HG02763 (cell line): ENCODE results near the gene MAP2K7.

ENCODE experiments used
- ATAC-seq: cut with Tn5 transposase; IDR thresholded peaks from one replicate; pipeline ENCODE4 v1.9.1; 2021; ENCODE audit warnings: mild to moderate bottlenecking, moderate library complexity; ENCODE audit not compliant: unreplicated experiment

Gene MAP2K7

DNA sequence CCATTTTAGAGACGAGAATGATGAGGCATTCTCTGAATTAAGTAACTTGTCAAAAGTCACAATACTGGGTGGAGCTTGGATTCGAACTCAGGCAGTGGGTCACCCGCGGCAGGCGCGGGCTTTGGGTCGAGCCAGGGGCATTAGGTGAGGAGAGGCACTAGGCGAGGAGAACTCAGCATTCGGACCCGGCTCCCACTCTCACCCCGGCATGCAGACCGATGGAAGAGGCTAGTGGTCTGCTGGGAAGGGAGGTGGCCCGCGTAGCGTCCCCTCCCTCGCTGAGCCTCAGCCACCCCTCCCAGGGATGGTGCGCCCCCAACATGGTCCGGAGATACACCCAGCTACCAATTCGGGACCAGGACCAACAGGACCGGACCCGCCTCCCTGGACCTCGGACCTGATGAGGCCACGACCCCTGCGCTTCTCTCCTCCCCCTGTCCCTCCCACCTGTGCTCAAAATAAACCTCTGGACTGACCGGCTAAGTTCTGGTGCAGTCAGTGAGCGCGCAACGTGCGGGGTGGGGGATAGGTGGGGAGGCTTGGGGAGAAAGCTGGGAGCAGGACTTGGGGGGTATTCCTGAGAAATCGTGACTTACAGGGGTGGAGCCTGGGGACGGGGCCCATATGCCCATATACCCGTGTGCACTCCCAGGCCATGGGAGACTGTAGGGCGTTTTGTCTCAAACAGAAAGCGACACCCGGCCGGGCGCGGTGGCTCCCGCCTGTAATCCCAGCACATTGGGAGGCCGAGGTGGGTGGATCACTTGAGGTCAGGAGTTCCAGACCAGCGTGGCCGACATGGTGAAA lies 15.1 kb downstream of the MAP2K7 start:
- ATAC-seq: no peak

DNA sequence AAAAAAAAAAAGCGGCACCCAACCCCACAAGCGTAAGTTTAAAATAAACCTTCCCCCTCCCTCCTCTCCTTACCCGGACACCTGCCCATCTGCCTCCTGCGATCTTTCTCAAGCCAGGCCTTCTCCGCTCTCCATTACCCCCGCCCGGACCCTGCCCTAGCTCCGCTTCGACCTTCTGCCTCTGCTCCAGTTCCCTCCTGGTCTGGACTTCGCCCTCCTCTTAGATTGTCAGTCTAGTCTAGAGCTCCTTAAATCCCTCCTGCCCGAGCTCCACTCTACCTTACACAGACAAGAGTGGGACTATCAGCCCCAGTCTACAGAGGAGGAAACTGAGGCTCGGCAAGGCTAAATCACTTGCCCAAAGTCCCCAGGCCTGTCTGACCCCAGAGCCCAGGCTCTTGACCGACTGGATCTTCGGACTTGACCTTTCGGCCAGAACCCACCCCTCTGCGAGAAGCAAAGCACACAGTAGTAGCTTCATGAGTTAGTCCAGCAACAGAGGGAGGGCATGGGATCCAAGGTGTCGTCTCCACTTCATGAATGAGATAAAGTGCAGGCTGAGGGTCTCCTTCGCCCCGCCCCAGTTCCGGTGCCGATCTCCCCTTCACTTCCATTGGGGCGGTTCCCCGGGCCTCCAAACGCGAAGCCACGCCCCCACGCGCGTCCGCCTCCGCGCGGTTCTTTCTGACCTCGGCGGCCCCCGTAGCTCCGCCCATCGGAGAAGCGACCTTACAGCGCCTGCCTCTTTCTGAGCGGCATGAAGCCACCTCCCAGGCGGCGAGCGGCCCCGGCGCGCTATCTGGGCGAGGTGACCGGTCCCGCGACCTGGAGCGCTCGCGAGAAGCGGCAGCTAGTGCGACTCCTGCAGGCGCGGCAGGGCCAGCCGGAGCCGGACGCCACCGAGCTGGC lies 16.2 kb downstream of the MAP2K7 start, which contains the start of gene SNAPC2:
SNAPC2 (plus strand) TSS at position 729 of the 909 bp plus-strand sequence; CDS start at position 758, 29 bp downstream.
- peak; percentile 52 for ATAC-seq

- peak; percentile 50 for ATAC-seq
Observed at GRCh38 chr19:7920519-7921301, 17.0 kb downstream of the MAP2K7 start.

DNA sequence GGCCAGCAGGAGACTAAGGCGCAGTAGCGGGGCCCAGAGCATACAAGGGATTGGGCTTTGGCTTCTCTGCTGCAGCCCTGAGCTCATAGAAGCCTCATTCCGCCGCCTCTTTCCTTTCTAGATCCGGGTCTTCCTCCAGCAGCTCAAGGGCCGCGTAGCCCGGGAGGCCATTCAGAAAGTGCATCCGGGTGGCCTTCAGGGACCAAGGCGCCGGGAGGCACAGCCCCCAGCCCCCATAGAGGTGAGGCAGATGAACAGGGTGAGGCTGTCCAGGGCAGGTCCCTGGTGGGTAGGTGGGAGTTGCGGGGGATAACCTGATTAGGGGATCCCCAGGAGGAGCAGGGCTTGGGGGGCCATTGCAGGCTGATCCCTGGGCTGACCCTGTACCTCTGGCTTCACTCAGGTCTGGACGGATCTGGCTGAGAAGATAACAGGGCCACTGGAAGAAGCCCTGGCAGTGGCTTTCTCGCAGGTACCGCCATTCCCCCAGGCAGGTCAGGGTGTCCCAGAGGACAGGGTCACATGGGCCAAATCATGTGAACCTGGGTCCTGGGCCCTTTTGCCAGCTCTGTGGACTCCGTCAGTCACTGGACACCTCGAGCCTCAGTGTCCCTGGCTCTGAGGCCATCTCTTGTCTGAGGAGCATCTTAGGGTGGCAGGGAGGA lies 17.8 kb downstream of the MAP2K7 start:
- ATAC-seq: no peak

DNA sequence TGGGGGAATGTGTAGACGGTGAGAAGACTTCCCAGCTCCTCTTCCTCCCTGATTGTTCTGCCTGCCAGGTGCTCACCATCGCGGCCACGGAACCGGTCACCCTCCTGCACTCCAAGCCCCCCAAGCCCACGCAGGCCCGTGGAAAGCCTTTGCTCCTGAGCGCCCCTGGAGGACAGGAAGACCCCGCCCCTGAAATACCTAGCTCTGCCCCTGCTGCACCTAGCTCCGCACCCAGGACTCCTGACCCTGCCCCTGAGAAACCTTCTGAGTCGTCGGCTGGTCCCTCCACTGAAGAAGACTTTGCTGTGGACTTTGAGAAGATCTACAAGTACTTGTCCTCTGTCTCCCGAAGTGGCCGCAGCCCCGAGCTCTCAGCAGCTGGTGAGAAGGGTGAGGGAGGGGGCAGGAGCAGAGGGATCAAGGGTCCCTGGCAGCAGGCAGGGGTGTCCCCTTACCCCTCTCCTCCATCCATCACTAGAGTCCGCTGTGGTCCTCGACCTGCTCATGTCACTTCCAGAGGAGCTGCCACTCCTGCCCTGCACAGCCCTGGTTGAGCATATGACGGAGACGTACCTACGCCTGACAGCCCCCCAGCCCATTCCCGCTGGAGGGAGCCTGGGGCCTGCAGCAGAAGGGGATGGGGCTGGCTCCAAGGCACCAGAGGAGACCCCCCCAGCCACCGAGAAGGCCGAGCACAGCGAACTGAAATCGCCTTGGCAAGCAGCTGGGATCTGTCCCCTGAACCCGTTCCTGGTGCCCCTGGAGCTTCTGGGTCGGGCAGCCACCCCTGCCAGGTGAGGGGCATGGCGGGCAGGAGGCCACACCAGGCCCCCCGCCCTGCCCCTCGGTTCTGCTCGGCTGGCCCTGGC lies 18.5 kb downstream of the MAP2K7 start:
- ATAC-seq: no peak

DNA sequence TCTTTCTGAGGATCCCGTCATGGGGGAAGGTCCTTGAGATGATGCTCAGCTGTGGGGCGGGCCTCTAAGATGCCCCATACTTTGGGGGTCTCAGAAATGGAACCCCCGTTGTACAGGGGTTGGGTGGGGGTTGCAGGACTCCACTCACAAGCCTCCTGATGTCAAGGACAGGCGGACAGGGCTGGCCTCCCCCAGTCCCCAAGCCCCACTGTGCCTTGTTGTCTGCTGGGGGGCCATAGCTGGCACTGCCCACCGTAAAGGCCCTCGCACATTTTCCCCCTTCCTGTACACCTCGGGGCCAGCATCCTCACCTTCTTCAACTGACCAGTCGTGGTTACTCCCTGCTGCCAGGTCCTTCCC lies 19.1 kb downstream of the MAP2K7 start:
- no peak for ATAC-seq

GRCh38 chr19:7923295-7924191 lies 19.9 kb downstream of the MAP2K7 start:
- ATAC-seq: no peak

- ATAC-seq: no peak
Observed at GRCh38 chr19:7924241-7924640, 20.6 kb downstream of the MAP2K7 start.

DNA sequence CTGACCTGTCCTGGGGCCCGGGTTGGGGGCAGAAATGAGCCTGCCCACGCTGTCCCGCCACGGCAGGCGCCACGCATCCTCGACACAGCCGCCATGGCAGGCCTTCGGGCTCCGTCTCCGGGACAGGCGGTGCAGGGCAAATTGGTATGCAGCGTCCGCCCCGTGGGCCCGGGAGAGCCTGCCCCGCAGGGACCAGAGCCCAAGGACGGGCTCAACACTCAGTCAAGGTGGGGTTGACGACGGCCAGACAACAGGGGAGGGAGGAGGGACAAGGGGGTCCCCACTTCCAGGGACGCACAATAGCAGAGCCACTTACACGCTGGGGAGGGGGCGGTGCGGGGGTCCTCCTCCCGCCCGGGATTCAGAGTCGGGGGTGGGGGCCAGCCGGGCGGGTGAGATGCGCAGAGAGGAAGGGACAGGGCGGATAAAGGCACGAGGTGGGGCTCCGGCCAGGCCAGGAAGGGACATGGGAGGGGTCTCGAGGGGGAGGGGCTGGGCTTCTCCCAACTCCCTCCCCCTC lies 21.0 kb downstream of the MAP2K7 start:
- no peak for ATAC-seq

- no peak for ATAC-seq
Observed at GRCh38 chr19:7925171-7925851, 21.6 kb downstream of the MAP2K7 start.

GRCh38 chr19:7926021-7926726 lies 22.5 kb downstream of the MAP2K7 start, which contains the start of gene CTXN1:
TSS of gene CTXN1 (minus strand) at chr19:7926135. CDS start at chr19:7925538, 597 bp downstream.
- ATAC-seq: no peak

- no peak for ATAC-seq
Observed at GRCh38 chr19:7926727-7927604, 23.3 kb downstream of the MAP2K7 start.

- ATAC-seq: no peak
Observed at GRCh38 chr19:7927605-7928333, 24.1 kb downstream of the MAP2K7 start.

- no peak for ATAC-seq
Observed at GRCh38 chr19:7928334-7928706, 24.6 kb downstream of the MAP2K7 start.
